Endodermal cell (in vitro differentiated cells): Measurements from ENCODE around the gene FDXR. TPM values are rescaled to one million over a fixed set of nuclear protein-coding genes. Genes with fewer than 3 reads are reported as not detected.

Experiments
- DNase-seq: peaks from one replicate; pipeline ENCODE4 v3.0.0-alpha.2; 2017
- H3K27ac ChIP-seq: 2 replicates; pipeline ENCODE4 v1.5.1; 2013; ENCODE audit warnings: mild to moderate bottlenecking, low read depth, low read length, moderate library complexity
- H3K27me3 ChIP-seq: 2 replicates; pipeline ENCODE4 v1.6.1; 2013; ENCODE audit warnings: mild to moderate bottlenecking, low read length, moderate library complexity; ENCODE audit not compliant: insufficient read depth, control insufficient read depth, poor library complexity, severe bottlenecking
- H3K36me3 ChIP-seq: 2 replicates; pipeline ENCODE4 v1.7.0; 2013; ENCODE audit warnings: mild to moderate bottlenecking, low read length, moderate library complexity; ENCODE audit not compliant: control insufficient read depth, insufficient read depth
- H3K4me1 ChIP-seq: one replicate; pipeline ENCODE4 v1.7.0; 2013; ENCODE audit warnings: low read length; ENCODE audit not compliant: control insufficient read depth, insufficient read depth
- H3K4me3 ChIP-seq: 2 replicates; pipeline ENCODE4 v1.5.1; 2013; ENCODE audit warnings: mild to moderate bottlenecking, low read length, moderate library complexity
- H3K9ac ChIP-seq: 2 replicates; pipeline ENCODE4 v1.6.1; 2013; ENCODE audit warnings: mild to moderate bottlenecking, low read length, moderate library complexity; ENCODE audit not compliant: poor library complexity, severe bottlenecking; ENCODE audit errors: extremely low read depth
- H3K9me3 ChIP-seq: 2 replicates; pipeline ENCODE4 v1.6.1; 2013; ENCODE audit warnings: mild to moderate bottlenecking, low read length, moderate library complexity; ENCODE audit not compliant: control insufficient read depth
- H3K27ac Mint-ChIP-seq: 2 replicates; pipeline ENCODE4 v1.8.0; 2020; ENCODE audit warnings: mixed read lengths
- H3K27me3 Mint-ChIP-seq: 2 replicates; pipeline ENCODE4 v1.8.0; 2021; ENCODE audit warnings: mild to moderate bottlenecking, mixed read lengths; ENCODE audit not compliant: insufficient read depth
- H3K36me3 Mint-ChIP-seq: 2 replicates; pipeline ENCODE4 v1.8.0; 2020; ENCODE audit warnings: low read depth, mixed read lengths
- H3K4me1 Mint-ChIP-seq: 2 replicates; pipeline ENCODE4 v1.8.0; 2020; ENCODE audit warnings: mixed read lengths
- H3K4me3 Mint-ChIP-seq: 2 replicates; pipeline ENCODE4 v1.8.0; 2020; ENCODE audit warnings: mild to moderate bottlenecking, moderate library complexity, mixed read lengths
- H3K9me3 Mint-ChIP-seq: 2 replicates; pipeline ENCODE4 v1.8.0; 2020; ENCODE audit warnings: mild to moderate bottlenecking, mixed read lengths
- CTCF ChIP-seq: fragments of 200-600 bp; sonication (generic); conservative IDR thresholded peaks from 2 replicates; pipeline ENCODE4 v1.5.0; 2021; ENCODE audit warnings: antibody characterized with exemption, mild to moderate bottlenecking
- WGBS, 2 experiments: methylation state at CpG; one replicate each; pipeline versions ENCODE4 v1.1.5 to v1.1.7; 2013; ENCODE audit warnings: missing lambda C conversion rate in 2 of 2, mixed read lengths in 1 of 2; ENCODE audit not compliant: insufficient coverage in 1 of 2, insufficient read length in 1 of 2; 5-methylcytosine and 5-hydroxymethylcytosine counted together
- total RNA-seq, 2 donors: library from RNA; stranded (reverse); fragmentation: NEBNext Ultra II Directional in 1 of 2; extraction: Animal tissue kit (Norgen Biotek cat#: 25700) in 1 of 2; gene quantifications; 2 replicates in 1 of 2; 3 replicates in 1 of 2; pipeline ENCODE4 v1.2.1, GENCODE V29; 2021

Gene FDXR
- total RNA-seq, 2 donors from 2014 or later = 17.3 to 19.4 TPM

GRCh38 chr17:74921026-74921681 is 48.4 kb upstream of the FDXR start:
- peak; percentile 80 for DNase-seq
- no peaks in the 10 kb centered on the region for H3K9me3 ChIP-seq
- Mint-ChIP-seq H3K36me3 (no peaks in the 10 kb centered on the region), H3K27ac (no peak overlapping the region), H3K4me1 (peaks cover 2% of the 10 kb centered on the region), H3K9me3 (no peaks in the 10 kb centered on the region), H3K4me3 (no peak overlapping the region), H3K27me3 (peaks cover 64% of the 10 kb centered on the region)
- no peaks in the 10 kb centered on the region for H3K36me3 ChIP-seq
- H3K4me3 ChIP-seq = no peak overlapping the region
- no peak overlapping the region for H3K9ac ChIP-seq
- H3K27me3 ChIP-seq = peaks cover 48% of the 10 kb centered on the region
- H3K27ac ChIP-seq = no peak overlapping the region
- no peaks in the 10 kb centered on the region for H3K4me1 ChIP-seq
- WGBS, 2 experiments = 86 to 100% methylated on average over 1 to 19 of the region's 19 CpGs
- TF ChIP-seq CTCF = no peak

DNA sequence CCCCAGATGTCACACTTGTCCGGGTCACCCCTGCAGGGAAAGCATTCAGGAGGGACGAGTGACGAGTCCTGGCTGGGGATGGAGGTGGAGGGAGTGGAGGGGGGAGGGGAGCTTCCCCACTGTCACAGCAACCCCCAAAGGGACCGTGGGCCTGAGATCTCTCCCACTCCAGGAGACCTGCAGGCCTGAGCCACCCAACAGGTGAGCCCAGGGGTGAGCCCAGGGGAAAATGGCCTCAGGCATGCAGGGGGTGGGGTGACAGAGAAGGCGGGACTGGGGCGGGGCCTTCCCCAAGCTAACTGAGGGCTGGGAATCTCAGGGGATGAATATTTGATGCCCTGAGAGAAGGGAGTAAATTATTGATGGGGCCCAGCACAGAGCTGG is 47.8 kb upstream of the FDXR start:
- Mint-ChIP-seq H3K4me1 (peaks cover 2% of the 10 kb centered on the region), H3K27ac (no peak overlapping the region), H3K27me3 (peaks cover 61% of the 10 kb centered on the region), H3K36me3 (no peaks in the 10 kb centered on the region), H3K9me3 (no peaks in the 10 kb centered on the region), H3K4me3 (no peak overlapping the region)
- Histone ChIP-seq H3K9ac (no peak overlapping the region), H3K4me1 (no peaks in the 10 kb centered on the region), H3K27me3 (peaks cover 42% of the 10 kb centered on the region), H3K9me3 (no peaks in the 10 kb centered on the region), H3K4me3 (no peak overlapping the region), H3K36me3 (no peaks in the 10 kb centered on the region), H3K27ac (no peak overlapping the region)
- no peak for DNase-seq
- TF ChIP-seq CTCF = no peak
- WGBS, 2 experiments = 79 to 100% methylated on average over 1 to 6 of the region's 6 CpGs

DNA sequence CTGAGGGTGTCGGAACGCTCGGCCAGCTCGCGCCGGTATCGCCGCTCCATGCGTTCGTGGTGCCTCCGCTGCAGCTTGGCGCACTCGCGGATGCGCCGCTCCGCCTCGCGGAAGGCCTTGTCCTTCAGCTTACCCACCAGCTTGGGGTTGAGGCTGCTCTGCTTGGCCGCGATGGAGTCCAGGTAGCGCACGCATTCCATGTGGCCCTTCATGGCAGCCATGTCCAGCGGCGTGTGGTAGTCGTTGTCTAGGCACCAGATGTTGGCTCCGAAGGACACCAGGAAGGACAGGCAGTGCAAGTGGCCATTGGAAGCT is 47.5 kb upstream of the FDXR start:
- TF ChIP-seq CTCF = no peak
- Histone ChIP-seq H3K4me3 (no peak overlapping the region), H3K27me3 (peaks cover 39% of the 10 kb centered on the region), H3K9ac (no peak overlapping the region), H3K27ac (no peak overlapping the region), H3K4me1 (no peaks in the 10 kb centered on the region), H3K9me3 (no peaks in the 10 kb centered on the region), H3K36me3 (no peaks in the 10 kb centered on the region)
- Mint-ChIP-seq H3K36me3 (no peaks in the 10 kb centered on the region), H3K4me1 (peaks cover 2% of the 10 kb centered on the region), H3K9me3 (no peaks in the 10 kb centered on the region), H3K4me3 (no peak overlapping the region), H3K27me3 (peaks cover 57% of the 10 kb centered on the region), H3K27ac (no peak overlapping the region)
- 95 to 96% methylated on average over 24 to 27 of the region's 27 CpGs for WGBS, 2 experiments
- DNase-seq = no peak
